WTC11 (cell line): ENCODE measurements around the gene MICAL3. TPM values are rescaled to one million over a fixed set of nuclear protein-coding genes. Genes with fewer than 3 reads are reported as not detected.

Experiments
- ATAC-seq: fragments of 200-7000 bp; cut with Tn5 transposase; 2 replicates; pipeline ENCODE4 v1.10.0; 2021; ENCODE audit warnings: mild to moderate bottlenecking, moderate library complexity
- CTCF ChIA-PET: fragments of 300-600 bp; sonication (Branson Sonifier 250); formaldehyde crosslinking; loops from one replicate; lab custom pipeline; 2021; ENCODE audit warnings: antibody characterized with exemption; lab: Charles Lee
- POLR2A ChIA-PET: fragments of 350-600 bp; sonication (Branson Sonifier 250); formaldehyde crosslinking; loops from one replicate; lab custom pipeline; 2021; ENCODE audit warnings: antibody characterized with exemption; lab: Charles Lee
- DNase-seq: peaks from one replicate; pipeline ENCODE4 v3.0.0; 2021; ENCODE audit warnings: low spot score
- H3K27ac Mint-ChIP-seq: 2 replicates; pipeline ENCODE4 v1.8.0; 2021; ENCODE audit warnings: mixed read lengths
- H3K27me3 Mint-ChIP-seq: 2 replicates; pipeline ENCODE4 v1.8.0; 2021; ENCODE audit warnings: low read depth, mild to moderate bottlenecking, moderate library complexity, mixed read lengths
- H3K36me3 Mint-ChIP-seq: 2 replicates; pipeline ENCODE4 v1.8.0; 2021; ENCODE audit warnings: mixed read lengths
- H3K4me1 Mint-ChIP-seq: 2 replicates; pipeline ENCODE4 v1.8.0; 2022; ENCODE audit warnings: mixed read lengths
- H3K4me3 Mint-ChIP-seq: 2 replicates; pipeline ENCODE4 v1.8.0; 2021; ENCODE audit warnings: mild to moderate bottlenecking, moderate library complexity, mixed read lengths
- H3K9me3 Mint-ChIP-seq: 2 replicates; pipeline ENCODE4 v1.8.0; 2021; ENCODE audit warnings: mixed read lengths
- CREB1 ChIP-seq: sonication (generic); formaldehyde crosslinking; IDR thresholded peaks from 2 replicates; pipeline ENCODE4 v1.8.0; 2023; ENCODE audit warnings: mild to moderate bottlenecking, missing genetic modification reagents
- GTF2I ChIP-seq: fragments of 250-450 bp; sonication (Bioruptor Pico); conservative IDR thresholded peaks from 2 replicates; pipeline ENCODE4 v1.4.0; 2021; ENCODE audit warnings: mild to moderate bottlenecking
- JUN ChIP-seq: sonication (generic); formaldehyde crosslinking; IDR thresholded peaks from 2 replicates; pipeline ENCODE4 v1.8.0; 2023; ENCODE audit warnings: mild to moderate bottlenecking, missing genetic modification reagents
- MYBL2 ChIP-seq: sonication (generic); formaldehyde crosslinking; IDR thresholded peaks from 2 replicates; pipeline ENCODE4 v1.8.1; 2023; ENCODE audit warnings: mild to moderate bottlenecking, moderate library complexity, missing genetic modification reagents
- ZNF416 ChIP-seq: fragments of 250-450 bp; sonication (Bioruptor Pico); IDR thresholded peaks from 2 replicates; pipeline ENCODE4 v1.9.0; 2021; ENCODE audit warnings: mild to moderate bottlenecking, inconsistent platforms
- total RNA-seq: library from RNA; stranded (reverse); gene quantifications from 3 replicates; pipeline ENCODE4 v1.2.3, GENCODE V29; 2021
- TF ChIP-seq, protein P1 (sequence below): sonication (generic); formaldehyde crosslinking; IDR thresholded peaks from 2 replicates; pipeline ENCODE4 v1.8.1; 2023; ENCODE audit warnings: mild to moderate bottlenecking, missing genetic modification reagents
- TF ChIP-seq, protein P2 (sequence below): sonication (generic); formaldehyde crosslinking; IDR thresholded peaks from 2 replicates; pipeline ENCODE4 v1.8.0; 2022; ENCODE audit warnings: missing genetic modification reagents
- TF ChIP-seq, protein P3 (sequence below): sonication (generic); formaldehyde crosslinking; IDR thresholded peaks from 2 replicates; pipeline ENCODE4 v1.8.1; 2022; ENCODE audit warnings: low read depth, missing genetic modification reagents, borderline replicate concordance
- TF ChIP-seq, protein P4 (sequence below): fragments of 250-450 bp; sonication (Bioruptor Pico); IDR thresholded peaks from 2 replicates; pipeline ENCODE4 v1.9.0; 2021; ENCODE audit warnings: mild to moderate bottlenecking, borderline replicate concordance
- TF ChIP-seq, protein P5 (sequence below): sonication (generic); formaldehyde crosslinking; IDR thresholded peaks from 2 replicates; pipeline ENCODE4 v1.8.1; 2022; ENCODE audit warnings: low read depth, mild to moderate bottlenecking, moderate library complexity, missing genetic modification reagents, borderline replicate concordance
- TF ChIP-seq, protein P6 (sequence below): sonication (generic); formaldehyde crosslinking; IDR thresholded peaks from 2 replicates; pipeline ENCODE4 v1.8.1; 2022; ENCODE audit warnings: mild to moderate bottlenecking, moderate library complexity, missing genetic modification reagents
- TF ChIP-seq, protein P7 (sequence below): sonication (generic); formaldehyde crosslinking; IDR thresholded peaks from 2 replicates; pipeline ENCODE4 v1.8.0; 2022; ENCODE audit warnings: mild to moderate bottlenecking, missing genetic modification reagents

MICAL3 gene
- total RNA-seq, 1 experiment from 2014 or later = 41.2 TPM

DNA sequence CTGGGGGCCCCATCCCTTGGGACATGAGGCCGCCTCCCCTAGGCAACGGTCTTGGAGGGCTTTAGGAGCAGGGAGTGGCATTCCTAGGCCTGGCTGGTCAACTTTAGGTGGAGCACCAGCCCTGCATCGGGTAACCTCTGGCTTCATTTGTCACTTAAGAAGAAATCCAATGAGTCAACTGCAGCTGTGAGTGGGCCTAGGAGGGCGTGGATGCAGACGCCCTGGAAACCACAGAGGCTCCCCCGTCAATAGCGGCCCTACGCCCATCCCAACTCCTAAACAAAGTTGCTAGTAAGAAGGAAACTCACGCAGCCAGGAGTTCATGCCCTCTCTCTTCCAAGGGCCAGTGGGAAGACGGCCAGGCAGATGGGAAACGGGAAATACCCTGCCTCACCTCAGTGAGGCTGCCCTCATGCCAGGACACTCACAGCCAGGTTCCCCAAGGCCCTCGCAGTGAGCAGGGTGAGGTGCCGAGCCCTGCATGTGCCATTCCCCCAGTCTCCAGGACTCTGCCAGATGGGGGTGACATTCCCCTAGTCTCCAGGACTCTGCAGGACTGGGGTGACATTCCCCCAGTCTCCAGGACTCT is 270.9 kb downstream of the MICAL3 start:
- Mint-ChIP-seq H3K27ac (no peak overlapping the region), H3K27me3 (no peaks in the 10 kb centered on the region), H3K4me1 (no peaks in the 10 kb centered on the region), H3K36me3 (no peaks in the 10 kb centered on the region), H3K4me3 (no peak overlapping the region), H3K9me3 (no peaks in the 10 kb centered on the region)
- no peak for DNase-seq
- CTCF ChIA-PET = interaction anchor here (0.8 to 3.5 kb wide), 12 partner anchors 11 to 323 kb away, joined by 3 to 63 read pairs (median 10); partner anchors contain the start of genes BID and PEX26
- TF ChIP-seq JUN (no peak), CREB1 (no peak), GTF2I (CRISPR knock-in tag) (no peak), MYBL2 (CRISPR knock-in tag) (no peak), ZNF416 (no peak)
- TF ChIP-seq, protein P1, sequence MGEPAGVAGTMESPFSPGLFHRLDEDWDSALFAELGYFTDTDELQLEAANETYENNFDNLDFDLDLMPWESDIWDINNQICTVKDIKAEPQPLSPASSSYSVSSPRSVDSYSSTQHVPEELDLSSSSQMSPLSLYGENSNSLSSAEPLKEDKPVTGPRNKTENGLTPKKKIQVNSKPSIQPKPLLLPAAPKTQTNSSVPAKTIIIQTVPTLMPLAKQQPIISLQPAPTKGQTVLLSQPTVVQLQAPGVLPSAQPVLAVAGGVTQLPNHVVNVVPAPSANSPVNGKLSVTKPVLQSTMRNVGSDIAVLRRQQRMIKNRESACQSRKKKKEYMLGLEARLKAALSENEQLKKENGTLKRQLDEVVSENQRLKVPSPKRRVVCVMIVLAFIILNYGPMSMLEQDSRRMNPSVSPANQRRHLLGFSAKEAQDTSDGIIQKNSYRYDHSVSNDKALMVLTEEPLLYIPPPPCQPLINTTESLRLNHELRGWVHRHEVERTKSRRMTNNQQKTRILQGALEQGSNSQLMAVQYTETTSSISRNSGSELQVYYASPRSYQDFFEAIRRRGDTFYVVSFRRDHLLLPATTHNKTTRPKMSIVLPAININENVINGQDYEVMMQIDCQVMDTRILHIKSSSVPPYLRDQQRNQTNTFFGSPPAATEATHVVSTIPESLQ (CRISPR knock-in tag) = no peak
- TF ChIP-seq, protein P2, sequence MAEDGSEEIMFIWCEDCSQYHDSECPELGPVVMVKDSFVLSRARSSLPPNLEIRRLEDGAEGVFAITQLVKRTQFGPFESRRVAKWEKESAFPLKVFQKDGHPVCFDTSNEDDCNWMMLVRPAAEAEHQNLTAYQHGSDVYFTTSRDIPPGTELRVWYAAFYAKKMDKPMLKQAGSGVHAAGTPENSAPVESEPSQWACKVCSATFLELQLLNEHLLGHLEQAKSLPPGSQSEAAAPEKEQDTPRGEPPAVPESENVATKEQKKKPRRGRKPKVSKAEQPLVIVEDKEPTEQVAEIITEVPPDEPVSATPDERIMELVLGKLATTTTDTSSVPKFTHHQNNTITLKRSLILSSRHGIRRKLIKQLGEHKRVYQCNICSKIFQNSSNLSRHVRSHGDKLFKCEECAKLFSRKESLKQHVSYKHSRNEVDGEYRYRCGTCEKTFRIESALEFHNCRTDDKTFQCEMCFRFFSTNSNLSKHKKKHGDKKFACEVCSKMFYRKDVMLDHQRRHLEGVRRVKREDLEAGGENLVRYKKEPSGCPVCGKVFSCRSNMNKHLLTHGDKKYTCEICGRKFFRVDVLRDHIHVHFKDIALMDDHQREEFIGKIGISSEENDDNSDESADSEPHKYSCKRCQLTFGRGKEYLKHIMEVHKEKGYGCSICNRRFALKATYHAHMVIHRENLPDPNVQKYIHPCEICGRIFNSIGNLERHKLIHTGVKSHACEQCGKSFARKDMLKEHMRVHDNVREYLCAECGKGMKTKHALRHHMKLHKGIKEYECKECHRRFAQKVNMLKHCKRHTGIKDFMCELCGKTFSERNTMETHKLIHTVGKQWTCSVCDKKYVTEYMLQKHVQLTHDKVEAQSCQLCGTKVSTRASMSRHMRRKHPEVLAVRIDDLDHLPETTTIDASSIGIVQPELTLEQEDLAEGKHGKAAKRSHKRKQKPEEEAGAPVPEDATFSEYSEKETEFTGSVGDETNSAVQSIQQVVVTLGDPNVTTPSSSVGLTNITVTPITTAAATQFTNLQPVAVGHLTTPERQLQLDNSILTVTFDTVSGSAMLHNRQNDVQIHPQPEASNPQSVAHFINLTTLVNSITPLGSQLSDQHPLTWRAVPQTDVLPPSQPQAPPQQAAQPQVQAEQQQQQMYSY (CRISPR knock-in tag) = no peak
- TF ChIP-seq, protein P3, sequence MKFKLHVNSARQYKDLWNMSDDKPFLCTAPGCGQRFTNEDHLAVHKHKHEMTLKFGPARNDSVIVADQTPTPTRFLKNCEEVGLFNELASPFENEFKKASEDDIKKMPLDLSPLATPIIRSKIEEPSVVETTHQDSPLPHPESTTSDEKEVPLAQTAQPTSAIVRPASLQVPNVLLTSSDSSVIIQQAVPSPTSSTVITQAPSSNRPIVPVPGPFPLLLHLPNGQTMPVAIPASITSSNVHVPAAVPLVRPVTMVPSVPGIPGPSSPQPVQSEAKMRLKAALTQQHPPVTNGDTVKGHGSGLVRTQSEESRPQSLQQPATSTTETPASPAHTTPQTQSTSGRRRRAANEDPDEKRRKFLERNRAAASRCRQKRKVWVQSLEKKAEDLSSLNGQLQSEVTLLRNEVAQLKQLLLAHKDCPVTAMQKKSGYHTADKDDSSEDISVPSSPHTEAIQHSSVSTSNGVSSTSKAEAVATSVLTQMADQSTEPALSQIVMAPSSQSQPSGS (CRISPR knock-in tag) = no peak
- TF ChIP-seq, protein P4, sequence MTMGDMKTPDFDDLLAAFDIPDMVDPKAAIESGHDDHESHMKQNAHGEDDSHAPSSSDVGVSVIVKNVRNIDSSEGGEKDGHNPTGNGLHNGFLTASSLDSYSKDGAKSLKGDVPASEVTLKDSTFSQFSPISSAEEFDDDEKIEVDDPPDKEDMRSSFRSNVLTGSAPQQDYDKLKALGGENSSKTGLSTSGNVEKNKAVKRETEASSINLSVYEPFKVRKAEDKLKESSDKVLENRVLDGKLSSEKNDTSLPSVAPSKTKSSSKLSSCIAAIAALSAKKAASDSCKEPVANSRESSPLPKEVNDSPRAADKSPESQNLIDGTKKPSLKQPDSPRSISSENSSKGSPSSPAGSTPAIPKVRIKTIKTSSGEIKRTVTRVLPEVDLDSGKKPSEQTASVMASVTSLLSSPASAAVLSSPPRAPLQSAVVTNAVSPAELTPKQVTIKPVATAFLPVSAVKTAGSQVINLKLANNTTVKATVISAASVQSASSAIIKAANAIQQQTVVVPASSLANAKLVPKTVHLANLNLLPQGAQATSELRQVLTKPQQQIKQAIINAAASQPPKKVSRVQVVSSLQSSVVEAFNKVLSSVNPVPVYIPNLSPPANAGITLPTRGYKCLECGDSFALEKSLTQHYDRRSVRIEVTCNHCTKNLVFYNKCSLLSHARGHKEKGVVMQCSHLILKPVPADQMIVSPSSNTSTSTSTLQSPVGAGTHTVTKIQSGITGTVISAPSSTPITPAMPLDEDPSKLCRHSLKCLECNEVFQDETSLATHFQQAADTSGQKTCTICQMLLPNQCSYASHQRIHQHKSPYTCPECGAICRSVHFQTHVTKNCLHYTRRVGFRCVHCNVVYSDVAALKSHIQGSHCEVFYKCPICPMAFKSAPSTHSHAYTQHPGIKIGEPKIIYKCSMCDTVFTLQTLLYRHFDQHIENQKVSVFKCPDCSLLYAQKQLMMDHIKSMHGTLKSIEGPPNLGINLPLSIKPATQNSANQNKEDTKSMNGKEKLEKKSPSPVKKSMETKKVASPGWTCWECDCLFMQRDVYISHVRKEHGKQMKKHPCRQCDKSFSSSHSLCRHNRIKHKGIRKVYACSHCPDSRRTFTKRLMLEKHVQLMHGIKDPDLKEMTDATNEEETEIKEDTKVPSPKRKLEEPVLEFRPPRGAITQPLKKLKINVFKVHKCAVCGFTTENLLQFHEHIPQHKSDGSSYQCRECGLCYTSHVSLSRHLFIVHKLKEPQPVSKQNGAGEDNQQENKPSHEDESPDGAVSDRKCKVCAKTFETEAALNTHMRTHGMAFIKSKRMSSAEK (CRISPR knock-in tag) = no peak
- TF ChIP-seq, protein P5, sequence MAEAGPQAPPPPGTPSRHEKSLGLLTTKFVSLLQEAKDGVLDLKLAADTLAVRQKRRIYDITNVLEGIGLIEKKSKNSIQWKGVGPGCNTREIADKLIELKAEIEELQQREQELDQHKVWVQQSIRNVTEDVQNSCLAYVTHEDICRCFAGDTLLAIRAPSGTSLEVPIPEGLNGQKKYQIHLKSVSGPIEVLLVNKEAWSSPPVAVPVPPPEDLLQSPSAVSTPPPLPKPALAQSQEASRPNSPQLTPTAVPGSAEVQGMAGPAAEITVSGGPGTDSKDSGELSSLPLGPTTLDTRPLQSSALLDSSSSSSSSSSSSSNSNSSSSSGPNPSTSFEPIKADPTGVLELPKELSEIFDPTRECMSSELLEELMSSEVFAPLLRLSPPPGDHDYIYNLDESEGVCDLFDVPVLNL (CRISPR knock-in tag) = no peak
- TF ChIP-seq, protein P6, sequence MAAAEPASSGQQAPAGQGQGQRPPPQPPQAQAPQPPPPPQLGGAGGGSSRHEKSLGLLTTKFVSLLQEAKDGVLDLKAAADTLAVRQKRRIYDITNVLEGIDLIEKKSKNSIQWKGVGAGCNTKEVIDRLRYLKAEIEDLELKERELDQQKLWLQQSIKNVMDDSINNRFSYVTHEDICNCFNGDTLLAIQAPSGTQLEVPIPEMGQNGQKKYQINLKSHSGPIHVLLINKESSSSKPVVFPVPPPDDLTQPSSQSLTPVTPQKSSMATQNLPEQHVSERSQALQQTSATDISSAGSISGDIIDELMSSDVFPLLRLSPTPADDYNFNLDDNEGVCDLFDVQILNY (CRISPR knock-in tag) = no peak
- TF ChIP-seq, protein P7, sequence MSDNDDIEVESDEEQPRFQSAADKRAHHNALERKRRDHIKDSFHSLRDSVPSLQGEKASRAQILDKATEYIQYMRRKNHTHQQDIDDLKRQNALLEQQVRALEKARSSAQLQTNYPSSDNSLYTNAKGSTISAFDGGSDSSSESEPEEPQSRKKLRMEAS (CRISPR knock-in tag) = no peak
- ATAC-seq = no peak
- POLR2A ChIA-PET = no interaction called here
